ENCODE data around the gene UGT1A3.

GRCh38 chr2:233821709-233822100 lies 92.9 kb downstream of the UGT1A3 start:
- TF ChIP-seq POLR2A (IDR thresholded peaks at IDR 0.05; ENCODE audit: low read depth, low read length) = no peak
- no peak for TF ChIP-seq POLR2AphosphoS5 (IDR thresholded peaks at IDR 0.05; ENCODE audit: low read depth, low read length)
